Stimulated activated CD8-positive, alpha-beta memory T cell treated with anti-CD3 and anti-CD28 coated beads, Interleukin-15, amount 100 ng/mL, for 48 hours (primary cell): ENCODE results near the gene KLHL4.
"Not testable (repeated sequence)": the region's sequence is repeated elsewhere in the genome, so short reads cannot be mapped to it uniquely, and the experiment has no call there.

ENCODE experiments used
- DNase-seq, 2 donors: peaks; one replicate each; pipeline ENCODE4 v3.0.0-alpha.2; 2020; ENCODE audit warnings: low read depth in 2 of 2

Gene KLHL4

GRCh38 chrX:87663421-87663820, 145.8 kb downstream of the KLHL4 start:
- no peak for DNase-seq

GRCh38 chrX:87664381-87664780, 146.8 kb downstream of the KLHL4 start:
- DNase-seq: no peak

DNA sequence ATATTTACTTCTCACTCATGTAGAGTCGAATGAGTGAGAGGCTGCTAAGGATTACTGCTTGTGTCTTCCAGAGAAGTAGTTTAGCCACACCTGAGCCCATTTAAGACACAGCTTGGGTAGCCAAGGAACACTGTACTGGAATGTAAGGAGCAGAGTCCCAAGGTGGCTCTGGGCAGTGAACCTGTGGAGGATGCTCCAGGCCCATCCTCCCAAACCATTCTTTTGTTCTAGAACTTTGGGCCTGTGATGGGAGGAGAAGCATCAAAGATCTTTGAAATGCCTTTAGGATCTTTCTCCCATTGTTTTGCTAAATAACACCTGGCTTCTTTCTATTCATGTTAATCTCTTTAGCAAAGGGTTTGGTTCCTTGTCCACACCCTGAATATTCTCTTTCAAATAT, 162.2 kb downstream of the KLHL4 start:
- DNase-seq: no peak

- DNase-seq: no peak
Observed at GRCh38 chrX:87687703-87688102, 170.1 kb downstream of the KLHL4 start.

- not testable (repeated sequence) for DNase-seq
Observed at GRCh38 chrX:87688113-87688748, 170.6 kb downstream of the KLHL4 start.

DNA sequence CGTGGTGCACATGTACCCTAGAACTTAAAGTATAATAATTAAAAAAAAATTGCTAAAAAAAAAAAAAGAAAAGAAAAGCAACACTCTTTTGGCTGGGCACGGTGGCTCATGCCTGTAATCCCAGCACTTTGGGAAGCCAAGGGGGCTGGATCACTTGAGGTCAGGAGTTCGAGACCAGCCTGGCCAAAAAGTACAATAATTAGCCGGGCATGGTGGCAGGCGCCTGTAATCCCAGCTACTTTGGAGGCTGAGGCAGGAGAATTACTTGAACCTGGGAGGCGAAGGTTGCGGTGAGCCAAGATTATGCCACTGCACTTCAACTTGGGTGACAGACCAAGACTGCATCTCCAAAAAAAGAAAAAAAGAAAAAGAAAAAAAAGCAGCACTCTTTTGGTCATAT, 171.6 kb downstream of the KLHL4 start:
- not testable (repeated sequence) for DNase-seq

DNA sequence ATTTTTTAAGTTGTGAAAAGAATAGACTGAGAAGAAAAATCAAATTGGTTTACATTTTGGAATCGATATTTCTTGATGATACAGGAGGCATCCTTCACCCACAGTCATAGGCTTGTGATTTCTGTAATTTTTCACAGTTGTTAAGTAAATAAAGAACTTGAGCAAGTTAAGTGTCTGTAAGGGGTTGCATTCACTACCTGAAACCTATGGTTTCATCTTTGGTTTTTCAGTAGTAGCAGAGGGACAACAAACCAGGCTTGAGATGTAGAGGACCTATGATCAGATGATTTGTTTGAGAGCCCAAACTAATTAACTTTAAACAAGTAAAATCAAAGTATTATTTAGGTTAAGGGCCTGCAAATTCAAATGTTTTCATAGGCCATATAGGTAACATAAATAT, 175.6 kb downstream of the KLHL4 start:
- DNase-seq: no peak

DNA sequence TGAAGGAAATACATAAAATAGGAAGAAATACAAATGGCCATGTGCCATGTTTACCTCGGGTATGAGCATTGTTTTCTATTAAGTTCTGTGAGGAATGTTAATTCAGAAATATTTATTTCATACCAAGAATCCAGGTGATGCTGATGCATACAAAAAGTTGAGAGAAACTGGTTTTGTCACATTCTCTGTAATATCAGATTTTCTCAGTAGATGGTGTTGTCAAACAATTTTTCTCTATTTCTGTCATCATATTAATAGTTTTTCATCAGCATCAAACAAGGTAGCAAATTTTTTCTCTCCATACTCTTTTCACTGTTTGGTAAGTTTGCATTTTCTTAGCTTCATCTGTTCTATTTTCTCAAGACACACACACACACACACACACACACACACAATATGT, 179.8 kb downstream of the KLHL4 start:
- no peak for DNase-seq

DNA sequence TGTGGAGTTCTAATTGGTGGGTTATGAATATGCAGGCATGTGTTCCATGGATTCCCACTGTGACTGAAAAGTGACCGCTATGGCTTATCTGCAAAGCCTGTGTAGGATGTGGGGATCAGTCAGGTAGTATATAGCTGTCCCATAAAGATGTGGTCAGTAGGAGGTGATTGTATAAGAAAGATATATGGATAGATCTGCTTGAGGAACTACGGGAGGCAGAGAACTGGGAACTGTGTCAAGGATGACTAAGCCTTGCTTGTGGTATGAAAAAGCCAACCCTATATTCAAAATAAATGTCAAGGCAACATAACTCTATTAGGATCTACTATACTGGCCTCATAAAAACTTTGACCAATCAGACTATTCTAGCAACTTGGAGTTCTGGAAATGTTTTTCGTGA, 185.2 kb downstream of the KLHL4 start:
- no peak for DNase-seq

GRCh38 chrX:87703469-87703868, 185.9 kb downstream of the KLHL4 start:
- not testable (repeated sequence) for DNase-seq

DNA sequence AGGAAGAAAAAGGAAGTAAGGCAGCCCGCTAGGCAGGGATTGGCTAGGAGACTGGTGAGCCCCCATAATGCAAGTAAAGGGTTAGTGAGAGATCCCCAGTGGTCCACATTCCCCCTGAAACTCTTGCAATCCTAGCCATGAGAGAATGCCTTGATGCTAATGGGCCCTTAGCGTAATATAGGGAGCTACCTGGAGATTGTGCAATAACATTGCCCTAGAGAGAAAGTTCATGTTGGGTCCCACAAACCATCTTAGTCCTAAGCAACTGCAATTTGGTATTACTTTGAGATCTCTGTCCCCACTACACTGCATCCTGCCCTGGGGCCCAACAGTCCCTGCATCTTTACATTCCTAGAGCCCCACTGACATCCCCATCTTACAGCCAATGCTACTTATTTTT, 188.5 kb downstream of the KLHL4 start:
- DNase-seq: no peak

DNA sequence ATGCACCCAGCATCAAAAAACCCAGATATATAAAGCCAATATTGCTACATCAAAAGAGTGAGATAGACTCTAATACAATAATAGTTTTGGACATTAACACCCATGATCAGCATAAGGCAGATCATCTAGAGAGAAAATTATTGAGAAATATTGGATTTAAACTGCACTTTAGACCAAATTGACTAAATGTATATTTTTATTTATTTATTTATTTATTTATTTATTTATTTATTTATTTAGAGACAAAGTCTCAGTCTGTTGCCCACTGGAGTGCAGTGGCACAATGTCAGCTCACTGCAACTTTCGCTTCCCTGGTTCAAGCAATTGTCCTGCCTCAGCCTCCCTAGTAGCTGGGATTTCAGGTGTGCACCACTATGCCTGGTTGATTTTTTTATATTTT, 193.0 kb downstream of the KLHL4 start:
- no peak for DNase-seq
